CD4-positive, alpha-beta memory T cell (primary cell): ENCODE data around the gene VGLL3. TPM values are rescaled to one million over a fixed set of nuclear protein-coding genes. Genes with fewer than 3 reads are reported as not detected.

Source experiments
- CTCF ChIA-PET: fragments of 350-600 bp; sonication (Branson Sonifier 250); formaldehyde crosslinking; loops from one replicate; lab custom pipeline; 2021; ENCODE audit warnings: inconsistent platforms; ENCODE audit not compliant: partially characterized antibody; lab: Charles Lee
- POLR2A ChIA-PET: fragments of 350-600 bp; sonication (Branson Sonifier 250); formaldehyde crosslinking; loops from one replicate; lab custom pipeline; 2021; ENCODE audit not compliant: partially characterized antibody; lab: Charles Lee
- DNase-seq, 5 donors: peaks; one replicate each; pipeline versions ENCODE4 v3.0.0 to v3.0.0-alpha.2; 2020 to 2022; ENCODE audit warnings: mixed read lengths in 1 of 5
- H3K27ac ChIP-seq: one replicate; pipeline ENCODE4 v1.7.0; 2013; ENCODE audit warnings: low read depth, low read length
- H3K27me3 ChIP-seq: 2 replicates; pipeline ENCODE4 v1.7.0; 2013; ENCODE audit warnings: mild to moderate bottlenecking, low read length, moderate library complexity; ENCODE audit not compliant: insufficient read depth
- H3K36me3 ChIP-seq: 2 replicates; pipeline ENCODE4 v1.7.0; 2013; ENCODE audit warnings: mild to moderate bottlenecking, low read length, moderate library complexity; ENCODE audit not compliant: insufficient read depth
- H3K4me1 ChIP-seq: 2 replicates; pipeline ENCODE4 v1.7.0; 2013; ENCODE audit warnings: mild to moderate bottlenecking, low read length, moderate library complexity; ENCODE audit not compliant: insufficient read depth
- H3K4me3 ChIP-seq, 2 donors: one replicate each; pipeline ENCODE4 v1.7.0; 2013; ENCODE audit warnings: low read length in 2 of 2, mild to moderate bottlenecking in 1 of 2
- H3K9me3 ChIP-seq, 2 donors: one replicate each; pipeline ENCODE4 v1.7.0; 2013; ENCODE audit warnings: low read length in 2 of 2, control low read depth in 1 of 2; ENCODE audit not compliant: control insufficient read depth in 1 of 2
- H3K27ac Mint-ChIP-seq, 7 donors: one replicate each; pipeline ENCODE4 v1.8.0; 2020 to 2021; ENCODE audit warnings: mixed read lengths in 7 of 7, mild to moderate bottlenecking in 6 of 7, inconsistent platforms in 3 of 7, moderate library complexity in 3 of 7
- H3K27me3 Mint-ChIP-seq, 2 donors: one replicate each; pipeline ENCODE4 v1.8.0; 2020 to 2021; ENCODE audit warnings: mixed read lengths in 2 of 2
- H3K36me3 Mint-ChIP-seq, 2 donors: one replicate each; pipeline ENCODE4 v1.8.0; 2020 to 2021; ENCODE audit warnings: mixed read lengths in 2 of 2, inconsistent platforms in 1 of 2, mild to moderate bottlenecking in 1 of 2
- H3K4me1 Mint-ChIP-seq, 4 donors: one replicate each; pipeline ENCODE4 v1.8.0; 2020 to 2021; ENCODE audit warnings: mixed read lengths in 4 of 4, mild to moderate bottlenecking in 1 of 4
- H3K4me3 Mint-ChIP-seq, 8 donors: one replicate each; pipeline ENCODE4 v1.8.0; 2020 to 2021; ENCODE audit warnings: mixed read lengths in 8 of 8, mild to moderate bottlenecking in 7 of 8, moderate library complexity in 6 of 8, inconsistent platforms in 3 of 8
- H3K9me3 Mint-ChIP-seq, 8 donors: one replicate each; pipeline ENCODE4 v1.8.0; 2020 to 2021; ENCODE audit warnings: mixed read lengths in 8 of 8, mild to moderate bottlenecking in 5 of 8, inconsistent platforms in 3 of 8, moderate library complexity in 1 of 8
- intact Hi-C: fragments of 100-400 bp; cut with micrococcal nuclease; formaldehyde crosslinking; loops from one replicate; pipeline ENCODE4 v1.15.1; 2023
- polyA plus RNA-seq, 2 donors: library from polyadenylated mRNA; unstranded; fragments of 300-500 nt; fragmentation: Illumina TruSeq; gene quantifications; one replicate each; pipeline ENCODE4 v1.2.3, GENCODE V29; 2021
- total RNA-seq, 2 experiments: library from RNA; stranded (reverse); gene quantifications; one replicate each; pipeline ENCODE4 v1.2.3, GENCODE V29; 2021

Gene VGLL3
- total and polyA plus RNA-seq, 4 experiments from 2014 or later = not detected

- Mint-ChIP-seq H3K27ac (no peak overlapping the region), H3K36me3 (no peaks in the 10 kb centered on the region), H3K4me3 (no peak overlapping the region), H3K27me3 (peaks cover 9 to 20% of the 10 kb centered on the region in 2 donors), H3K4me1 (peaks cover 0 to 2% (median 0%) of the 10 kb centered on the region in 4 donors), H3K9me3 (peaks cover 0 to 8% (median 0%) of the 10 kb centered on the region in 8 donors)
- ChIA-PET CTCF (no interaction called here), POLR2A (no interaction called here)
- H3K27me3 ChIP-seq = no peaks in the 10 kb centered on the region
- intact Hi-C loops = no loop called here
- H3K9me3 ChIP-seq = no peaks in the 10 kb centered on the region
- H3K4me3 ChIP-seq = no peak overlapping the region
- DNase-seq = no peak
- no peaks in the 10 kb centered on the region for H3K36me3 ChIP-seq
- H3K27ac ChIP-seq = no peak overlapping the region
- no peaks in the 10 kb centered on the region for H3K4me1 ChIP-seq
Measured at GRCh38 chr3:86989006-86989405, 1.9 kb downstream of the VGLL3 start.

- CTCF ChIA-PET = no interaction called here
- no peaks in the 10 kb centered on the region for H3K9me3 ChIP-seq
- H3K27ac Mint-ChIP-seq = no peak overlapping the region
- H3K27me3 ChIP-seq = no peaks in the 10 kb centered on the region
- no peaks in the 10 kb centered on the region for H3K36me3 Mint-ChIP-seq
- no peak overlapping the region for H3K27ac ChIP-seq
- peaks cover 9 to 14% of the 10 kb centered on the region in 2 donors for H3K27me3 Mint-ChIP-seq
- DNase-seq = no peak
- intact Hi-C loops = no loop called here
- peaks cover 0 to 2% (median 0%) of the 10 kb centered on the region in 4 donors for H3K4me1 Mint-ChIP-seq
- no peak overlapping the region for H3K4me3 ChIP-seq
- no peaks in the 10 kb centered on the region for H3K36me3 ChIP-seq
- peaks cover 0 to 6% (median 0%) of the 10 kb centered on the region in 8 donors for H3K9me3 Mint-ChIP-seq
- no peaks in the 10 kb centered on the region for H3K4me1 ChIP-seq
- H3K4me3 Mint-ChIP-seq = no peak overlapping the region
- POLR2A ChIA-PET = no interaction called here
Measured at GRCh38 chr3:86988235-86988634, 2.7 kb downstream of the VGLL3 start.

- Mint-ChIP-seq H3K27me3 (peaks cover 9 to 12% of the 10 kb centered on the region in 2 donors), H3K4me3 (no peak overlapping the region), H3K9me3 (peaks cover 0 to 6% (median 0%) of the 10 kb centered on the region in 8 donors), H3K27ac (no peak overlapping the region), H3K36me3 (no peaks in the 10 kb centered on the region), H3K4me1 (peaks cover 0 to 2% (median 0%) of the 10 kb centered on the region in 4 donors)
- intact Hi-C loops = no loop called here
- ChIA-PET POLR2A (no interaction called here), CTCF (no interaction called here)
- Histone ChIP-seq H3K4me3 (no peak overlapping the region), H3K4me1 (no peaks in the 10 kb centered on the region), H3K36me3 (no peaks in the 10 kb centered on the region), H3K9me3 (no peaks in the 10 kb centered on the region), H3K27ac (no peak overlapping the region), H3K27me3 (no peaks in the 10 kb centered on the region)
- DNase-seq = no peak
Measured at GRCh38 chr3:86987421-86987715, 3.6 kb downstream of the VGLL3 start.

GRCh38 chr3:86986671-86987420 is 4.1 kb downstream of the VGLL3 start:
- no peak overlapping the region for H3K27ac Mint-ChIP-seq
- peaks cover 9 to 12% of the 10 kb centered on the region in 2 donors for H3K27me3 Mint-ChIP-seq
- peaks cover 0 to 2% (median 0%) of the 10 kb centered on the region in 4 donors for H3K4me1 Mint-ChIP-seq
- no peaks in the 10 kb centered on the region for H3K36me3 Mint-ChIP-seq
- peaks cover 0 to 6% (median 0%) of the 10 kb centered on the region in 8 donors for H3K9me3 Mint-ChIP-seq
- Histone ChIP-seq H3K27ac (no peak overlapping the region), H3K27me3 (no peaks in the 10 kb centered on the region), H3K36me3 (no peaks in the 10 kb centered on the region), H3K9me3 (no peaks in the 10 kb centered on the region), H3K4me3 (no peak overlapping the region), H3K4me1 (no peaks in the 10 kb centered on the region)
- ChIA-PET CTCF (no interaction called here), POLR2A (no interaction called here)
- intact Hi-C loops = no loop called here
- H3K4me3 Mint-ChIP-seq = no peak overlapping the region
- no peak for DNase-seq

- Histone ChIP-seq H3K27ac (no peak overlapping the region), H3K4me1 (no peaks in the 10 kb centered on the region), H3K36me3 (no peaks in the 10 kb centered on the region), H3K9me3 (no peaks in the 10 kb centered on the region), H3K27me3 (no peaks in the 10 kb centered on the region), H3K4me3 (no peak overlapping the region)
- no peak overlapping the region for H3K4me3 Mint-ChIP-seq
- peaks cover 8 to 9% of the 10 kb centered on the region in 2 donors for H3K27me3 Mint-ChIP-seq
- H3K4me1 Mint-ChIP-seq = no peaks in the 10 kb centered on the region
- intact Hi-C loops = no loop called here
- no peak for DNase-seq
- no peak overlapping the region for H3K27ac Mint-ChIP-seq
- CTCF ChIA-PET = no interaction called here
- H3K9me3 Mint-ChIP-seq = peaks cover 0 to 6% (median 0%) of the 10 kb centered on the region in 8 donors
- H3K36me3 Mint-ChIP-seq = no peaks in the 10 kb centered on the region
- POLR2A ChIA-PET = no interaction called here
Measured at GRCh38 chr3:86985181-86985826, 5.6 kb downstream of the VGLL3 start.

- Mint-ChIP-seq H3K27me3 (peaks cover 0 to 2% of the 10 kb centered on the region in 2 donors), H3K9me3 (no peaks in the 10 kb centered on the region), H3K36me3 (no peaks in the 10 kb centered on the region), H3K4me1 (no peaks in the 10 kb centered on the region), H3K27ac (no peak overlapping the region), H3K4me3 (no peak overlapping the region)
- Histone ChIP-seq H3K36me3 (no peaks in the 10 kb centered on the region), H3K4me3 (no peak overlapping the region), H3K27me3 (no peaks in the 10 kb centered on the region), H3K4me1 (no peaks in the 10 kb centered on the region), H3K9me3 (no peaks in the 10 kb centered on the region), H3K27ac (no peak overlapping the region)
- ChIA-PET POLR2A (no interaction called here), CTCF (no interaction called here)
- DNase-seq = no peak
- intact Hi-C loops = no loop called here
Measured at GRCh38 chr3:86984271-86984670, 6.7 kb downstream of the VGLL3 start.

- no peaks in the 10 kb centered on the region for H3K4me1 Mint-ChIP-seq
- intact Hi-C loops = no loop called here
- no peaks in the 10 kb centered on the region for H3K27me3 Mint-ChIP-seq
- Histone ChIP-seq H3K4me1 (no peaks in the 10 kb centered on the region), H3K27me3 (no peaks in the 10 kb centered on the region), H3K27ac (no peak overlapping the region), H3K4me3 (no peak overlapping the region), H3K36me3 (no peaks in the 10 kb centered on the region), H3K9me3 (no peaks in the 10 kb centered on the region)
- ChIA-PET POLR2A (no interaction called here), CTCF (no interaction called here)
- no peaks in the 10 kb centered on the region for H3K36me3 Mint-ChIP-seq
- H3K9me3 Mint-ChIP-seq = no peaks in the 10 kb centered on the region
- DNase-seq = no peak
- H3K4me3 Mint-ChIP-seq = no peak overlapping the region
- no peak overlapping the region for H3K27ac Mint-ChIP-seq
Measured at GRCh38 chr3:86982883-86983282, 8.1 kb downstream of the VGLL3 start.
